Esophagus (tissue), 2 donors: ENCODE data around the gene PLEKHA8. TPM values are rescaled to one million over a fixed set of nuclear protein-coding genes. Genes with fewer than 3 reads are reported as not detected.
"Not testable (repeated sequence)": the region's sequence is repeated elsewhere in the genome, so short reads cannot be mapped to it uniquely, and the experiment has no call there.

Experiments used
- H3K27ac ChIP-seq, 2 donors: one replicate each; pipeline ENCODE4 v1.5.1; 2013; ENCODE audit warnings: low read depth in 2 of 2, mild to moderate bottlenecking in 2 of 2, inconsistent platforms in 1 of 2, low read length in 1 of 2, moderate library complexity in 1 of 2
- H3K27me3 ChIP-seq, 2 donors: one replicate each; pipeline ENCODE4 v1.6.1; 2013; ENCODE audit warnings: low read length in 2 of 2, control low read depth in 1 of 2, mild to moderate bottlenecking in 1 of 2; ENCODE audit not compliant: insufficient read depth in 2 of 2, control insufficient read depth in 1 of 2
- H3K36me3 ChIP-seq, 2 donors: one replicate each; pipeline ENCODE4 v1.6.1; 2013; ENCODE audit warnings: low read length in 1 of 2; ENCODE audit not compliant: control insufficient read depth in 2 of 2, insufficient read depth in 2 of 2
- H3K4me1 ChIP-seq, 2 donors: one replicate each; pipeline ENCODE4 v1.6.1; 2013; ENCODE audit warnings: low read length in 1 of 2; ENCODE audit not compliant: control insufficient read depth in 2 of 2, insufficient read depth in 2 of 2
- H3K4me3 ChIP-seq, 2 donors: one replicate each; pipeline ENCODE4 v1.5.1; 2013; ENCODE audit warnings: low read length in 2 of 2, mild to moderate bottlenecking in 2 of 2, low read depth in 1 of 2, moderate library complexity in 1 of 2
- H3K9me3 ChIP-seq, 2 donors: one replicate each; pipeline ENCODE4 v1.6.1; 2013; ENCODE audit warnings: mild to moderate bottlenecking in 2 of 2, low read depth in 1 of 2, low read length in 1 of 2, moderate library complexity in 1 of 2; ENCODE audit not compliant: control insufficient read depth in 2 of 2, insufficient read depth in 1 of 2
- WGBS, 2 donors: extraction: QIAGEN DNeasy Blood & Tissue Kit; methylation state at CpG; one replicate each; pipeline ENCODE4 v1.1.7; 2013; 5-methylcytosine and 5-hydroxymethylcytosine counted together
- polyA plus RNA-seq, 2 donors: library from polyadenylated mRNA; stranded (reverse); fragments of 200-250 nt; gene quantifications; one replicate each; pipeline ENCODE4 v1.2.3, GENCODE V29; 2013
- donor health status: healthy with polysubstance abuse.
- donor health status: Bipolar disorder and iron deficiency.

The PLEKHA8 gene
- polyA plus RNA-seq, 2 donors: 2.3 to 2.7 TPM

DNA sequence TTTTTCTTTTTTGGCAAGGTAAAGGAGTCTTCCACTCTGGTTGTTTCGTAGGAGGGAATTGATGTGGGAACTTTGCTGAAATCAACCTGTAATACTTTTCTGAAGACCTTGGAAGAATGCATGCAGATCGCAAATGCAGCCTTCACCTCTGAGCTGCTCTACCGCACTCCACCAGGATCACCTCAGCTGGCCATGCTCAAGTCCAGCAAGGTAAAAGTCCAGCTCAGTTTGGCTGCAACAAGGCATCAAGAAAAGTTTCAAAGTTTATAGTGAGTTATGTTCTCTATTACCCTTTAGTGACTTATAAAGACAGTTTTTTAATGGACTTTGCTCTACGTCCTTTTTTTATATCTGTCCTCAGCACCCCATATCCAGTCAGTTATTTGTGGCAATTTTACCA lies 21.0 kb downstream of the PLEKHA8 start:
- Histone ChIP-seq H3K27me3 (no peaks in the 10 kb centered on the region), H3K36me3 (peaks cover 3 to 6% of the 10 kb centered on the region in 2 donors), H3K4me1 (no peaks in the 10 kb centered on the region), H3K9me3 (no peaks in the 10 kb centered on the region), H3K4me3 (no peak overlapping the region), H3K27ac (no peak overlapping the region)
- 88 to 95% methylated on average over 4 of the region's 4 CpGs for WGBS, 2 donors

DNA sequence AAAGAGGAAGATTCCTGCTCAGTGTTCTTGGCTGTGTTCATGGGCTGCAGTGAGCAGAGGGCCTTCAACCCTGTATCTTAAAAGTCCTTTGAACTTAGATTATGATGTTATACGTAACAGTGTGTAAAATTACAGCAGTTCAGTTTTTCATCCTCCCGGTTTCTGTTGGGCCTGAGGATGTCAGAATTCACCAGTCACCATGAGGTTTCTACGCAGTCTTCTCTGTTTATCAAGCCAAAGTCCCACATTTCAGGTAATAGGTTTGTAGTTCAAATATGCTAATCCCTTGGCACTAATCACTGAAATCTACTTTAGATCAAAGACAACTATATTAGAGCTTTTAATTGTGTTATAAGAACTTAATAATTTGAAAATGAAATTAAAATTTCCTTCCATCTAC lies 24.9 kb downstream of the PLEKHA8 start:
- Histone ChIP-seq H3K27ac (no peak overlapping the region), H3K4me3 (no peak overlapping the region), H3K9me3 (no peaks in the 10 kb centered on the region), H3K36me3 (peaks cover 0 to 6% of the 10 kb centered on the region in 2 donors), H3K4me1 (no peaks in the 10 kb centered on the region), H3K27me3 (no peaks in the 10 kb centered on the region)
- 94 to 97% methylated on average over 3 of the region's 3 CpGs for WGBS, 2 donors

DNA sequence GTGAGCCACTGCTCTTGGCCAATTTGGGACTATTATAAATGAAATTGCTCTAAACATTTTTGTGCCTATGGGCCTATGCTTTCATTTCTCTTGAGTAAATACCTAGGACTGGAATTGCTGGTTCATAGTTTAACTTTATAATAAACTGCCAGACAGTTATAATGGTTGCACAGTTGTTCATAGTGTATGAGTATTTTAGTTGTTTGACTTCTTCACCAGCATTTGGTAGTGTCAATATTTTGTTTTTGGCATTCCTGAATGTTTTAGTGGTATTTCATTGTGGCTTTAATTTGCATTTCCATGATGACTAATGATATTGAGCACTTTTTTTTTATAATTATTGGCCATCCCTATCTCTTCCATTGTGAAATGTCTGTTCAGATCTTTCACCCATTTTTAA lies 29.5 kb downstream of the PLEKHA8 start:
- H3K9me3 ChIP-seq: no peaks in the 10 kb centered on the region
- no peaks in the 10 kb centered on the region for H3K4me1 ChIP-seq
- no peaks in the 10 kb centered on the region for H3K27me3 ChIP-seq
- no peak overlapping the region for H3K27ac ChIP-seq
- H3K4me3 ChIP-seq: no peak overlapping the region
- peaks cover 0 to 2% of the 10 kb centered on the region in 2 donors for H3K36me3 ChIP-seq

DNA sequence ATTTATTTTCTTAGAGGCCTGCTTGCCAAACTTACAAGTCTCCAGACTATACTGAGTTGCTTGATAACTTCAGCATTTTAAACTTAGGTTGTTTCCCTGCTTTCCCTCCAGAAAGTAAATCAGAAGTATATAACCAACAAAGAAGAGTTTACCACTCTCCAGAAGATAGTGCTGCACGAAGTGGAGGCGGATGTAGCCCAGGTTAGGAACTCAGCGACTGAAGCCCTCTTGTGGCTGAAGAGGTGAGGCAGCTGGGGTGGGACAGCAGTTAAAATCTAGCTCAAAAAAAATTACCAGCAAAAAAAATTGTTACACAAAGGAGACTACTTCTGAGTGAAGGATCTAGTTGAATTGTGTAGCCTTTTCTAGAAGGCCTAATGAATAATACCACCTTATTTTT lies 33.6 kb downstream of the PLEKHA8 start:
- not testable (repeated sequence) for H3K27me3 ChIP-seq, H3K27ac ChIP-seq, H3K36me3 ChIP-seq, H3K4me1 ChIP-seq, H3K9me3 ChIP-seq, H3K4me3 ChIP-seq
- 18 to 26% methylated on average over 3 of the region's 3 CpGs for WGBS, 2 donors

DNA sequence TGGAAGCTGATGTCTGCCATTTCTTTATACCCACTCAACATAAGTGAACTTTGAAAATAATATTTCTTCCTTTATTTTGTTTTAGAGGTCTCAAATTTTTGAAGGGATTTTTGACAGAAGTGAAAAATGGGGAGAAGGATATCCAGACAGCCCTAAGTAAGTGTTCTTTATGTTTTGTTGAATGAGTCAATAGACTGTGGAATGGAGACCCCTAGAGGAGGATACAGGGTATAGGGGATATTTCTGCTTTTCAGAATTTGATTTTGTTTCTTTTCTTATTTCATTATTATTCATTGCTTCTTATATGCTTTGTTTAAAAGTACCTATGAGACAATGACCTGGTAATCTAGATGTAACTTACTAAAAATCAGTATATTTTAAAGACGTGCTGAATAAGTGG lies 34.4 kb downstream of the PLEKHA8 start:
- H3K4me1 ChIP-seq: no peaks in the 10 kb centered on the region
- no peak overlapping the region for H3K4me3 ChIP-seq
- peaks cover 0 to 2% of the 10 kb centered on the region in 2 donors for H3K36me3 ChIP-seq
- H3K9me3 ChIP-seq: no peaks in the 10 kb centered on the region
- H3K27me3 ChIP-seq: no peaks in the 10 kb centered on the region
- H3K27ac ChIP-seq: no peak overlapping the region
- 67 to 70% methylated on average over 1 of the region's 1 CpG for WGBS, 2 donors

DNA sequence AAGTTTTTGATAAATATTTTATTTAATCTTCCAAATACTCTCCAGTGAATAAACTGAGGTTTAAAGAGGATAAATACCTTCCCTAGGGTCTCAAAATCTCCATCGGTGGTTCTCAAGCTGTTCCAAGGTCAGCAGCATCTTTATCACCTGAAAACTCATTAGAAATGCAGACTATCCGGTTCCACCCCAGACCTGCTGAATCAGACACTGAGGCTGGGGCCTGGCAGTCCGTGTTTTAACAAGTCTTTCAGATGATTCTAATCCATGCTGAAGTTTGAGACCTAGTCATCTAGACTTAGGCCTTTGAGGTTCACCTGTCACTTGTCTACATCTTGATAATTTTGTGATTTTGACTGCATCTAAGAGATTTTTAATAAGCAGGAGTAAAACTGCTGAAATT lies 37.5 kb downstream of the PLEKHA8 start:
- Histone ChIP-seq H3K9me3 (no peaks in the 10 kb centered on the region), H3K27ac (no peak overlapping the region), H3K4me3 (no peak overlapping the region), H3K36me3 (no peaks in the 10 kb centered on the region), H3K4me1 (no peaks in the 10 kb centered on the region), H3K27me3 (no peaks in the 10 kb centered on the region)
- 49 to 64% methylated on average over 3 of the region's 3 CpGs for WGBS, 2 donors

DNA sequence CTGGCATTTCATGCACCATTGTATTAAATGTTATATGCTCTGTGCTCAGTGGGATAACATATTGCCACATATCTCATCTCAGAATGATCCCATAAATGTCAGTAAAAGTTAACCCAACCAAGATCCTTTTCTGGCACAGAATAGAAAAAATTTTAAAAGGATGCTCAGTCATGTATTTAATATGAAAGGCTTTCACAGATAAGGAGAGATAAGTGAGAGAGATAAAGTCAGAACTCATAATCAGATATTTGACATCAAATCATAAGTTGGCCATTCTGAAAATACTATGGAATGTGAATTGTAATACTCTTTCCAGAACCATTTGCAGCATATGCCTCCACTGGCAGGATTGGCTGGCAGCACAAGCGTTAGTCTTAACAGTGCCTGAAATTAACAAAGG lies 38.5 kb downstream of the PLEKHA8 start:
- no peaks in the 10 kb centered on the region for H3K36me3 ChIP-seq
- no peaks in the 10 kb centered on the region for H3K9me3 ChIP-seq
- H3K27me3 ChIP-seq: no peaks in the 10 kb centered on the region
- H3K4me1 ChIP-seq: no peaks in the 10 kb centered on the region
- H3K4me3 ChIP-seq: no peak overlapping the region
- WGBS, 2 donors: 94 to 96% methylated on average over 1 of the region's 1 CpG
- H3K27ac ChIP-seq: no peak overlapping the region

DNA sequence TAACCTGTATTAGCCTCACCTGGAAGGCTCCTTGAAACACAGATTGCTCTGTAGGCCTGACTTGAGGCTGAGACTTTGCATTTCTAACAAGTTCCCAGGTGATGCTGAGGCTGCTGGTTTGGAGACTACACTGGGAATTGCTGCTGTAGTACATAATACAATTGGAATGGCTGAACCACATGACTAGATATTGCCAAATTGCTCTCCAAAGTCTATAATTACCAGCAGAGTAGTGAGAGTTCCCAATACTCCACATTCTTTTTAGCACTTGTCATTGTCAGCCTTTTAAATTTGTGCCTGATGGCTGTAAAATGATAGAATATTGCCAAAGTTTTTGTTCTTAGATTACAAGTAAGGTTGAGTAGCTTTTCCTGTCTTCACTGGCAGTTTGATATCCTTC lies 39.9 kb downstream of the PLEKHA8 start:
- Histone ChIP-seq H3K4me1 (no peaks in the 10 kb centered on the region), H3K27me3 (no peaks in the 10 kb centered on the region), H3K27ac (no peak overlapping the region), H3K9me3 (no peaks in the 10 kb centered on the region), H3K4me3 (no peak overlapping the region), H3K36me3 (no peaks in the 10 kb centered on the region)

DNA sequence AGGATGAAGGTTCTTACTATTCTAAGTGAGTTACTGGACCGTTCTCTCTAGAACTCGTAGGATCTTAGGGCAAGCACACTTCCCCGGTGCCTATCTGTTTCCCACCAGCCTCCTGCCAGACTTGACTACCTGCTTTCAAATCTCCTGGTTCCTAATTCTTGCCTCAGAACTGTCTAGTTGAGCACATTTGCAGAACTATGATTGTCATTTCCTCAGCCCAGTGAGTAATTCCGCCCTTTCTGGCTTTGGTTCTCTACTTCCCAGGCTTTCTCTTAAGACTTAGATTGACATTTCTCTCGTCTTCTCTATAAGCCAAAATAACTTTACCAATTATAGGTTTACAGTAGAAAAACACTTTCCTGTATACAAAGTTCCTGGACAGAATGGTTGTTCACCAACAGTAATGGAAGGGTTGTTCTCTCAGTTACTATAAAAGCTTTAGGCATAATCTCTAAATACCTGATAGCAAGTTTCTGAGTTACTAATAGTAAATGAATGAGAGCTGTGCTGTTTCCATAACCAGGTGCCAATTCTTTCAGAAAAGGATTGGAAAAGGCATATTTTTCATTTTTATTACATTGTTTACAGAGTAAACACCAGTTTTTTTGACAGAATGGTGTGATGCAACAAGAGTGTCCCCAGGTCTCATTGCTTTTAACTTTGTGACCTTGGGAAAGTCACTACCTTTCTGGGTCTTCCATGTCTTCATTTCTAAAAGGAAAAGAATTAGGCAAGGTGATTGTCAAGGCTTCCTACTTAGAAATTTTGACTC lies 41.1 kb downstream of the PLEKHA8 start:
- H3K27ac ChIP-seq: no peak overlapping the region
- no peak overlapping the region for H3K4me3 ChIP-seq
- H3K36me3 ChIP-seq: no peaks in the 10 kb centered on the region
- no peaks in the 10 kb centered on the region for H3K9me3 ChIP-seq
- H3K27me3 ChIP-seq: no peaks in the 10 kb centered on the region
- H3K4me1 ChIP-seq: no peaks in the 10 kb centered on the region
- 80 to 92% methylated on average over 5 of the region's 5 CpGs for WGBS, 2 donors

DNA sequence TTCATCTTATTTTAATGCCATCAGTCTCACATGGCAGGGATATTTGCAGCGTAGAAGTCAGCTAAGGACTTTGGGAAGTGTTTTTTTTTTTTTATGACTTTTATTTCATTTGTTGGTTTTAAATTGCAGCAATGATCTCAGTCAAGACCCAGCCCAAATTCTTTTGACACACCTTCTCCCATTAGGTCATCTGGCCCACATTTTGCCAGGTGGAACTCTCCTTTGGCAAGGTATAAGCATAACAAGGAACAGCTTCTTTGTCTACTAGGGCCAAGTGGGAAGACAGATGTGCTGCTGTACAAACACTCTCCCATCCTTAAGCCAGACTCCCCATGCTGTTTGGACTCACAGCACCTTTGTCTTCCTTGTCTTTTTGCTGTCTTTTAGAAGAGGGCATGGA lies 41.8 kb downstream of the PLEKHA8 start:
- WGBS, 2 donors: 0 to 65% methylated on average over 1 of the region's 1 CpG
- Histone ChIP-seq H3K27ac (no peak overlapping the region), H3K9me3 (no peaks in the 10 kb centered on the region), H3K27me3 (no peaks in the 10 kb centered on the region), H3K4me1 (no peaks in the 10 kb centered on the region), H3K36me3 (no peaks in the 10 kb centered on the region), H3K4me3 (no peak overlapping the region)
